ENCODE data around the gene HBEGF.

The HBEGF gene

DNA sequence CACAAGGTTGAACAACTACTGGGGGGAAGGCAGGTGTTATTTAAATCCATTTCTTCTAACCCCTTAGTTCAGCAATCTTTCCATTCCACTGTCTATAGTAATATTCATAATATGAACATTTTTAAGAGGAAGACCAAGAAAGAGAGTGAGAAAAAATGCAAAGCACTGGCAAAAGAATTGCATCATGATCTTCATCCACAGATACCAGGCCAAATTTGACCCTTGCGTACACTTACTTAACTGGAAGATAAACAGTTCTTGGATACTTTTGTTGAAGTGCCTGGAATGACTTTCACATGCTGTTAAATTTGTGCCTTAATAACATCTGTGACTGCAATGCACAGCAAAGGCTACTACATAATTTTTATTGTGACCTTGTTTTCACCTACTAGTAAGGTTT lies 45.3 kb downstream of the HBEGF start:
- DNase-seq: no peak

DNA sequence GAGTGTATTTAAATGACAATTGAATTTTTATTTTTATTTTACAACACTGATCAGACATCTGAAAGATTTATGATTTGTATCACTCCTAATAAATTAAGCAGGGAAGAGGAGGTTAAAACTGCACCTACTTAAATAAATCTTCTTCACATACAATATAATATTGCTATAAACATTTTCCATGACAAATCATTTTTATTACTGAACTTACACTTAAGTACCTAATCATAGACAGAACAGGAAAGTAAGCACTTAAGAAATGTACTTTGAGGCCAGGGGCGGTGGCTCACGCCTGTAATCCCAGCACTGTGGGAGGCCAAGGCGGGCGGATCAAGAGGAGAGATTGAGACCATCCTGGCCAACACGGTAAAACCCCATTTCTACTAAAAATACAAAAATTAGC lies 47.3 kb downstream of the HBEGF start:
- DNase-seq: no peak

DNA sequence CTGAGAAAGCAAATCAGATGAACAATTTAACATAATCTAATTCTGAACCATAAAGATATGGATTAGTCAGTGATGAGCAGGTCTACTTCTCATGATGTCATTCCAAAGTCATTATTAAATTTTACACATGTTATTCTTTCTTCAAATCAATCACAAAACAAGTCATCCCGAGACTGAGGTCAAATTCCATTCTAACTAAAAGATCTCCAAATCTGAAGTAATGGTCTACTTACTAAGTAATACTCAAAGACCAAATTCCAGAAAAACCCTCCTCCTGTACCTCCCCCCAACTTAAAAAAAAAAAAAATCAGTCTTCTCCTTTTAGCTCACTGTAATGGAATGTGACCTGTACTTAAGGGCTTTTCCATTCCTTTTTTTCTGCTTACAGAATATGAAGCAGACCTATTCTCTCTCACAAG lies 48.2 kb downstream of the HBEGF start:
- DNase-seq: no peak

DNA sequence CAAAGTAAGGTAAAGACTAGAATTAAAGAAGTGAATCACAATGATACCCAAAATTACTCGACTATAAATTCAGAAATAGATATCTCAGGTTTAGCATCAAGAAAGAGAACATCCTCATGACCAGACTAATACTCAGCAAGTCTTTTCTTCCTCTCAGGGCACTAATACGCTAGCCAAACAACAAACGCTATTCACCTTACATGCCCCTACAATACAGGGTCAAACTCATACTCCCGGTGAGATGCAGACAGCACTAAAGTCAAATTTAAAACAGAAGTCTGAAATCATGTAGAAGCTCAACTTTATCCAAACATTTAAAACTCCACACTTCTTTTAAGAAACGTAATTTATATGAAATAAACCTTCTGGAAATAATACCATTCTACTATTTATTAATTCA lies 49.1 kb downstream of the HBEGF start:
- DNase-seq: no peak

DNA sequence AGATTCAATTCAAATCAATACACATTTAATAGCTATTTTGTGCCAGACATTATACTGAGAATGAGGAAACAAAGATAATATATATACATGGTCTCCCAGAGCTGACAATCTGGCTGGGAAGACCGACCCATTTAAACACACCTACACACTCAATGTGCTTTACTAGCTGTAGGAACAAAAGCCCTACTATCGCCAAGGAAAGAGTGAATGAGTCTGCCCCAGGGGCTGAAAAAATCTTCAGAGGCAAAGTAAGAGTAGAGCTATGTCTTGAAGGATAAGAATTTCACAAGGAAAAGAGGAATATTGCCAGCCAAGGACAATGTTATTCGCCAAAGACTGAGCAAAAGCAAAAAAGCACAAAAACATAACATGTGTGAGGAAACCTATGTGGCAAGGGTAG lies 50.1 kb downstream of the HBEGF start:
- DNase-seq: no peak

DNA sequence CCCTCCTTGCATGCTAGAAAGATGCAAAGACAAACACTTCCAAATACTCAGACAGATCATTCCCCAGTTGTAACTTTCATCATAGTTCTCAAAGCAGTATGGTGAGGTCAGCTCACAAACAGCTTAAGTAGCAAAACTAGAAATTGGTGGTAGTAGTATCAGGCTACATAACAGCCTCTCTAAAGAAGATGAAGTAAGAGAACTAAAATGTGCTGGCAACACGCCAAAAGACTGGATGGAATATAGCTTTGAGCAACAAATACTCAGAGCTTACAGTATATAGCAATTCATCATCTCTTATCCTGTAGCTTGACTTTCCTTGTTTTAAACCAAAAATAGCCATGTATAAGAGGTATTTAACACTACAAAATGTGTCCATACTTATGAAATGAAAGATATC lies 51.0 kb downstream of the HBEGF start:
- DNase-seq: no peak

DNA sequence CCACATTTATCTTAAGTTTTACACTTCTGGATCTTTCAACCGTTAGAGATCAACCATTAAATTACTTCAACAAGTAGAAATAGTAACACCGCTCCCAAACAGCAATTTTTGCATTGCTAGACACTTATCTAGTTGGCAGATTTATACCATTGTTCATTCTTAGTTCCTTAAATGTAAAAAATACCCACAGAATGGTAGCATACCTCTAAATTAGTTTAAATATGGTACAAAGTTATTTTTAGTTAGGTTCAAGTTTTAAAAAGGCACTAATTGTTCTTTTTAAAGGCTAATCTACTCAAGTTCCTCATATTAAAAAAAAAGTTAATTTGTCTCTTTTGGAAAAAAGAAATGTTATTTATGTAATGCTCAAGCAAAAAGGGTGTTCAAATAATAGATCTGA lies 51.6 kb downstream of the HBEGF start:
- DNase-seq: no peak

DNA sequence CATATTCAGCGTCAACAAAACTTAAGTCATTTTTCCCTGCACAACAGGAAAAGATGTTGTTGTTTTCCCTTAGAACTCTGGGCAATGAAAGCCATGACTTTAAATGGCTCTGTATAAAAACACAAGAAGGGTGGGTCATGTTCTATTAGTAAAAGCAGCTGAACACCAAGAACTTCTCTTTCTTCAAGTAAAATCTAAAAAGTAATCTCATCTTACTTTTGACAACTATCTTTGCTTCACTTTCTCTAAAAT lies 52.6 kb downstream of the HBEGF start:
- DNase-seq: no peak

DNA sequence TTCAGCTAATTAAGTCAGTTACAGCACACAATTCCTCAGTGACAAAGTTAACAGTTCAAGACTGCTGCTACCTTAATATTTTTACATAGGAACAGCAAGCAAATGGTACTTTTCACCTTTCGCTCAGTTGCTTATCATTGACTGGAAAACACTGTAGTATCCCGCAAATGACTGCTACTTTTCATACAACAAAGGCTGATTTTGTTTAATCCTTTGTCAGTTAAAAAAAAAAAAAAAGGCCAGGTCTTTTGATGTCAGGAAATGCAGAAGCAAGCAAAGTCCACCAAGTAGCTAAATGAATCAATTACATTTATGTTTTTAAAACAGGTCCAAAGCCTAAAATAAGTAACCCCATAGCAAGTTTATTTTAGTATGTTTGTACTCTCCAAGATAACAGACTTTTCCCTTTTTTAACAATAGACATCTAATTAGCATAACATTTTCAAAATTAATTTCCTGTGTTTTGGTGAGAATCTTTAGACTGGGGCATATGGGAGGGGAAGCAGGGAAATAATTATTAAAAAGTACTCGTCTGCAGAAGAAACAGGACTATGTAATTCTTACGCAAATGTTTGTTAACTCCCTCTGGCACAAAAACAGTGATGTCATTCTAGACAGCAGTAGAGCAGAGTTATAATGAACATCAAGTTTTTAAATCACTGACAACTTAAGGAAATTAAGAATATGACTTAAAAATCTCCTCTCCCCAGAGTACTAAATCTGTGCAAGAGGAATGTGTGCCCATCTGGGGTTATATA lies 53.1 kb downstream of the HBEGF start:
- DNase-seq: no peak

DNA sequence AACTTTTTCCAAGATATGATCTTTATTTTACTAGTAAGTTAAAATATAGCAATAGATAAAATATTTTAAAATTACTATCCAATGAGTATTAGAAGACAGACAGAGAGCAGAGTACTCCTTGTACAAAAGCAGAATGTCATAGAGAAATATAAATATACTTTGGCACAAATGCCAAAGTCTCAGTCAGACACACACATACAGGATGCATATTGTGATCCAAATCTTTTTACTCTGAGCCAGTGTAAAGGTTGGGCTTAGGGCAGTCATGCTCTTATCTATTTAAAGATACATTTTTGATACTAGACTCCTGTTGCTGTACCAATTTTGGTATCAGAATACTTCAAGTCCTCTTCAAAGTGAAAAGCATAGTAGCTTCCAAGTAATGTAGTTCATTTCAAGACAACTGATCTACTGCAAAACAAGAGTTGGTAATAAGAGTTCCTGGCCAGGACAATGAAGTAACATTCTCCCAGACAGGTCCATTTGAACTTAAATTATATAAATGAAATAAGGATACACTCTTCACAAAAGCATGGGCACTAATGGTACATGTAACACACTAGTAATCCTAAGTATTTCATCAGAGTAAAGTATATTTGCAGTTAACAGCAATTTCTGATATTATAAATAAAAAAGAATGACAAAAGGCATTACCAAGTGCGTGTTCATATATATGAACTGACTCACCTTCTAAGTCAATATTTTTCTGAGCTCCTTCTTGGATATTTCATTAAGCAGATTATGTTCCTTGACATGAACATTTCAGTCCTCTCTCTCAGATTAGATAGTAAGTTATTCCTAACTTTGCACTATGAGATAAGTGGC lies 54.0 kb downstream of the HBEGF start:
- no peak for DNase-seq

DNA sequence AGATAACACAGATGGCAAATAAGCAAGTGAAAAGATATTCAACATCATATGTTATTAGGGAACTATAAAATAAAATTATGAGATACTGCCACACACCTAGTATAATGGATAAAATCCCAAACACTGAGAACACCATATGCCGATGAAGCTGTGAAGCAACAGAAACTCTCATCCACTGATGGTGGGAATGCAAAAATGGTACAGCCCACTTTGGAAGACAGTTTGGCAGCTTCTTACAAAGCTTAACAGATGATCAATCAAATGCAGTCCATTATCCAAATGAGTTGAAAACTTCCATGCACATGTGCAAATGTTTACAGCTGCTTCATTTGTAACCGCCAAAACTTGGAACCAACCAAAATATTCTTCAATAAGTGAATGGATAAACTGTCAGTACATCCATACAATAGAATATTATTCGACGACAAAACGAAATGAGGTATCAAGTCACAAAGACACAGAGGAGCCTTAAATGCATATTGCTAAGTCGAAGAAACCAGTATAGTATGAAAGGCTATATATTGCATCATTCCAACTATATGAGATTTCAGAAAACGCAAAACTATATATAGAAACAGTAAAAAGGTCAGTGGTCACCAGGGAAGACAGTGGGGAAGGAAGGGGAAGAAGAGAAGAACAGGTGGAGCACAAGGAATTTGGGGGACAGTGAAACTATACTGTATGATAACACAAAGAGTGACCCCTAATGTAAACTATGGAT lies 58.4 kb downstream of the HBEGF start:
- DNase-seq: no peak

DNA sequence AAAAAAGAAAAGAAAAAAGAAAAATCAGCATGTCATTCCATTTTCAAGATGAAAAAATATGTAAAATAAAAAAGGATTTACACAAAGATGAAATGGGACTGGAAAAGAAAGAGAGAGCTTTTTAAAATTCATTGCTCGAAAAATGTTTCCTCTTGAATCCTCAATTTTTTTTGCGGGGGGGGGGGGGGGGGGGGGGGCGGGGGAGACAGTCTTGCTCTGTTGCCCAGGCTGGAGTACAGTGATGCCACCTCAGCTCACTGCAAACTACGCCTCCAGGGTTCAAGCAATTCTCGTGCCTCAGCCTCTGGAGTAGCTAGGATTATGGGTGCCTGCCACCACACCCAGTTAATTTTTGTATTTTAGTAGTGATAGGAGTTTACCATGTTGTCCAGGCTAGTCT lies 60.0 kb downstream of the HBEGF start:
- DNase-seq: no peak

DNA sequence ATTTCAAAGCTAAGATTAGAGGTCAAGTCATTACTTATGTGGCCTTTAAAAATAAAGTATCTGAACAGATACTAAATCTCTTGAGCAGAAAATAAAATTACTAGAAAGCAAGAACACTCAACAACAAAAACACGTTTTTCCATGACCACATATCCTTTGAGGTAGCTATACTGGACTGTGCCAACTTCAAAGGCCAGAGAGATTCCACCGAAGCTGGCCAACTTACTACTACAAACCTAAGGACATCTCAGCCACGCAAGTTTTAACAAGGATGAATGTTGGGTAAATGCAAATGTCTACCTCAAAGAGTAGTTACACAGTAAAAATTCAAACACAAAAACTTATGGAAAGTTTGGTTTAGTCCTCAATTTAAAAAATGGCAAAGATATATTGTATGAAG lies 62.4 kb downstream of the HBEGF start:
- DNase-seq: no peak

All from NCI-H1417 treated with DMSO at 0.1 percent for 48 hours (cell line).